Measurements from ENCODE around the gene GALK1. TPM values are rescaled to one million over a fixed set of nuclear protein-coding genes. Genes with fewer than 3 reads are reported as not detected.

GALK1 gene
- total and polyA plus RNA-seq, 2 donors from 2014 or later, result 34.5 to 105 TPM

DNA sequence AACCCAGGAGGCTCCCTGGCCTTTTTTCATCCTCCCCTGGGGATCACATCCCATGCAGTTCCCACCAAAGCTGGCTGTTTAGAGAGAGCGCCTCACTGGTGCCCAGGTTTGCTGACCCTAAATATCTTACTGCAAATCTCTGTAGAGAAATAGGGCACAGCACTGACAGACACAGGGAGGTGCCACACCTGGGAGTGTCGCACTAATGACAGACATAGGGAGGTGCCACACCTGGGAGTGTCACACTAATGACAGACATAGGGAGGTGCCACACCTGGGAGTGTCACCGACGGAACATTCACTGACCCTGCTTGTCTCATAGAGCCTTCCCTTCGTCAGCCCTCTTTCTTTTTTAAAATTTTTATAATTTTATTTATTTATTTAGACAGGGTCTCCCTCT lies 45.2 kb upstream of the GALK1 start:
- Histone ChIP-seq H3K9ac (ENCODE audit: low read length in 3 of 3) (no peak overlapping the region), H3K36me3 (ENCODE audit: control insufficient read depth in 2 of 3, insufficient read depth in 3 of 3, low read length in 3 of 3) (peaks cover 0 to 28% (median 16%) of the 10 kb centered on the region in 3 donors), H3K27me3 (ENCODE audit: control insufficient read depth, insufficient read depth, low read length) (no peaks in the 10 kb centered on the region), H3K9me3 (ENCODE audit: control insufficient read depth in 2 of 3, insufficient read depth in 1 of 3, low read length in 3 of 3) (no peaks in the 10 kb centered on the region), H3K27ac (ENCODE audit: low read depth in 2 of 2, low read length in 2 of 2) (no peak overlapping the region), H3K4me3 (ENCODE audit: low read length in 3 of 3) (no peak overlapping the region), H3K4me1 (ENCODE audit: control insufficient read depth in 2 of 3, insufficient read depth in 2 of 3, low read depth in 1 of 3, low read length in 3 of 3) (no peaks in the 10 kb centered on the region)
- TF ChIP-seq, protein P1, sequence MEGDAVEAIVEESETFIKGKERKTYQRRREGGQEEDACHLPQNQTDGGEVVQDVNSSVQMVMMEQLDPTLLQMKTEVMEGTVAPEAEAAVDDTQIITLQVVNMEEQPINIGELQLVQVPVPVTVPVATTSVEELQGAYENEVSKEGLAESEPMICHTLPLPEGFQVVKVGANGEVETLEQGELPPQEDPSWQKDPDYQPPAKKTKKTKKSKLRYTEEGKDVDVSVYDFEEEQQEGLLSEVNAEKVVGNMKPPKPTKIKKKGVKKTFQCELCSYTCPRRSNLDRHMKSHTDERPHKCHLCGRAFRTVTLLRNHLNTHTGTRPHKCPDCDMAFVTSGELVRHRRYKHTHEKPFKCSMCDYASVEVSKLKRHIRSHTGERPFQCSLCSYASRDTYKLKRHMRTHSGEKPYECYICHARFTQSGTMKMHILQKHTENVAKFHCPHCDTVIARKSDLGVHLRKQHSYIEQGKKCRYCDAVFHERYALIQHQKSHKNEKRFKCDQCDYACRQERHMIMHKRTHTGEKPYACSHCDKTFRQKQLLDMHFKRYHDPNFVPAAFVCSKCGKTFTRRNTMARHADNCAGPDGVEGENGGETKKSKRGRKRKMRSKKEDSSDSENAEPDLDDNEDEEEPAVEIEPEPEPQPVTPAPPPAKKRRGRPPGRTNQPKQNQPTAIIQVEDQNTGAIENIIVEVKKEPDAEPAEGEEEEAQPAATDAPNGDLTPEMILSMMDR (IDR thresholded peaks at IDR 0.05; ENCODE audit: borderline replicate concordance, extremely low read depth, insufficient read depth), result no peak
- intact Hi-C loops (cut with DNase I), result no loop called here
- DNase-seq, result no peak
- no peak for FAIRE-seq

DNA sequence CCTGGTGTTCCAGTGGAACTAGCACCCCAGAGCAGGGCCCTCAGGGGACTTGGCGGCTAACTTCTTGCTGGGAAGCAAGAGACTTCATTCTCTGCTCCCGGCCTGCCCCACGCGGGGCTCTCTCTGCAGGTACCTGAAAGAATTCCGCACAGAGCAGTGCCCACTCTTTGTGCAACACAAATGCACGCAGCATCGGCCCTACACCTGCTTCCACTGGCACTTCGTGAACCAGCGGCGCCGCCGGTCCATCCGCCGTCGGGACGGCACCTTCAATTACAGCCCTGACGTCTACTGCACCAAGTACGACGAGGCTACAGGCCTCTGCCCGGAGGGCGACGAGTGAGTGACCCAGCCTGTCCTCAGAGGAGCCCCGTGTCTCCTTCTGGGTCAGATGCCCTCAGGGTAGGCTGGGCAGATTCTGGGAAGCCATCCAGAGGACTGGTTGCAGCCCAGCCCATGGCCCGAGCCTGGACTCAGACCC lies 44.7 kb upstream of the GALK1 start:
- Histone ChIP-seq H3K9ac (ENCODE audit: low read length in 3 of 3) (no peak overlapping the region), H3K9me3 (ENCODE audit: control insufficient read depth in 2 of 3, insufficient read depth in 1 of 3, low read length in 3 of 3) (no peaks in the 10 kb centered on the region), H3K4me3 (ENCODE audit: low read length in 3 of 3) (no peak overlapping the region), H3K27me3 (ENCODE audit: control insufficient read depth, insufficient read depth, low read length) (no peaks in the 10 kb centered on the region), H3K36me3 (ENCODE audit: control insufficient read depth in 2 of 3, insufficient read depth in 3 of 3, low read length in 3 of 3) (peaks cover 0 to 25% (median 15%) of the 10 kb centered on the region in 3 donors), H3K4me1 (ENCODE audit: control insufficient read depth in 2 of 3, insufficient read depth in 2 of 3, low read depth in 1 of 3, low read length in 3 of 3) (no peaks in the 10 kb centered on the region), H3K27ac (ENCODE audit: low read depth in 2 of 2, low read length in 2 of 2) (no peak overlapping the region)
- TF ChIP-seq, protein P1 (IDR thresholded peaks at IDR 0.05; ENCODE audit: borderline replicate concordance, extremely low read depth, insufficient read depth), result no peak
- intact Hi-C loops (cut with DNase I), result no loop called here
- DNase-seq (no peak), FAIRE-seq (no peak)

DNA sequence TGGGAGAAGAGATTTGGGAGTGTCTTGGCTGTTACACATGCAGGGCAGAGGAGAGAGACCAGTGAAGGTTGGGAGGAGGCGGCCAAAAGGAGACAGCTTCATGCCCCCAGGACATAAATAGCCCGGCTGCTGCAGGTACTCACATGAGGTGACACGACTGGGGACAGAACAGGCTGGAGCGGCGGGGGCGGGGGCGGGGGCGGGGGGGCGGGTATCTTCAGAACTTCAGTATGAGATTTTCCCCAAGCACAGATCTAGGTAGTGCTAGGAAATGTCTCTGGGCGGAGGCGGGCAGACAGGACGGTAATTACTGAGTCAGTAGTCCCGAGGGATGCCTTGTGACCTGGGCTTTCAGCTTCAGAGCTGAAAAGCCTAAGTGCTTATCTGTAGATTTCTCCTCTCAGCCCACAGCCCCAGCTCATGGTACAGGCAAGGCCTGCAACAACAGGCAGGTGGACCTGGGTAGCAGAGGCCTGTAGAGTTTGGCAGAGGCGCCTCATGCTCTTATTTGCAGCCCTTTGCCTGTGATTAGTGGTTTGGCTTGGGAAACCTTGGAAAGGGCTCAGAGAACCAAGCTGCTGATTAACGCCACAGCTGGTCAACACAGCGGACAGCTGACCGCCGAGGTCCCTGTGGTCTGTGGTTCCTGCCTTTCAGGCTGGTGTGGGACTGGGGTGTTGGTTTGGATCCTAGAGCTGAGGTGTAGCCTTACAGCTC lies 44.1 kb upstream of the GALK1 start:
- H3K36me3 ChIP-seq (ENCODE audit: control insufficient read depth in 2 of 3, insufficient read depth in 3 of 3, low read length in 3 of 3), result peaks cover 0 to 25% (median 12%) of the 10 kb centered on the region in 3 donors
- DNase-seq (no peak), FAIRE-seq (no peak)
- H3K9me3 ChIP-seq (ENCODE audit: control insufficient read depth in 2 of 3, insufficient read depth in 1 of 3, low read length in 3 of 3), result no peaks in the 10 kb centered on the region
- no peak overlapping the region for H3K27ac ChIP-seq (ENCODE audit: low read depth in 2 of 2, low read length in 2 of 2)
- intact Hi-C loops (cut with DNase I), result no loop called here
- no peaks in the 10 kb centered on the region for H3K27me3 ChIP-seq (ENCODE audit: control insufficient read depth, insufficient read depth, low read length)
- H3K9ac ChIP-seq (ENCODE audit: low read length in 3 of 3), result no peak overlapping the region
- TF ChIP-seq, protein P1 (IDR thresholded peaks at IDR 0.05; ENCODE audit: borderline replicate concordance, extremely low read depth, insufficient read depth), result no peak
- H3K4me1 ChIP-seq (ENCODE audit: control insufficient read depth in 2 of 3, insufficient read depth in 2 of 3, low read depth in 1 of 3, low read length in 3 of 3), result no peaks in the 10 kb centered on the region
- H3K4me3 ChIP-seq (ENCODE audit: low read length in 3 of 3), result no peak overlapping the region
